ENCODE measurements around the gene ZNF480. TPM values are rescaled to one million over a fixed set of nuclear protein-coding genes. Genes with fewer than 3 reads are reported as not detected.

Gene ZNF480
- total and polyA plus RNA-seq, 2 donors (not counting 3 experiments of a cell fraction or from before 2014, with no cell fraction given): 3.6 to 10.0 TPM

DNA sequence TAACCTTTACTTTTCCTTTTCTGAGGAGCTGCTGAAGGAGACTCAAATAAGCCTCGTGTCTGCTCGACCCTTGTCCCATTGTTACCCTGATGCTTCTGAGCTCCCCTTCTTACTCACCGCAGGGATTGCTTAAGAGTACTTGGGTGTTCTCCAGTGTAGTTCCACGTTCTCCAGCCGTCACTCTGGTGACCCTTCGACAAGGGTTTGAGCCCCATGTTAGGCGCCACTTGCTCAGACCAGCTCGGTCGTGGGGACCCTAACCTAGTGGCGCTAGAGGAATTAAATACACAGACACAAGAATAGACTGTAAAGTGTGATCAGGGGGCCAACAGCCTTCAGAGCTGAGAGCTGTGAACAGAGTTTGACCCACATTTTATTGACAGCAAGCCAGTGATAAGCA, 10.3 kb downstream of the ZNF480 start:
- FAIRE-seq: no peak
- peaks cover 0 to 15% of the 10 kb centered on the region in 2 experiments for H3K36me3 ChIP-seq (ENCODE audit: control insufficient read depth in 2 of 2, extremely low read depth in 1 of 2, insufficient read depth in 2 of 2, low read length in 2 of 2)

More for the DNA sequence above, 10.3 kb downstream of the ZNF480 start:
- H3K4me1 ChIP-seq (ENCODE audit: control insufficient read depth, extremely low read depth, insufficient read depth, low read length): no peaks in the 10 kb centered on the region
- intact Hi-C loops (cut with micrococcal nuclease) (no loop called here), dilution Hi-C loops (cut with MboI; ENCODE audit: extremely low pct_ligation_motif_present, low sequenced_read_pairs) (no loop called here)
- ChIA-PET POLR2A (interaction anchor here (0.7 kb wide), 1 partner anchor 117 kb away, joined by 5 read pairs; the partner anchor contains the start of gene PPP2R1A), CTCF (no interaction called here)
- H3K4me3 ChIP-seq (replicated peaks in 1 of 3; ENCODE audit: insufficient read depth in 1 of 3, low read depth in 1 of 3, low read length in 3 of 3): no peak overlapping the region
- H3K9ac ChIP-seq (replicated peaks; ENCODE audit: extremely low read depth, insufficient read depth, low read length): no peak overlapping the region
- H3K27ac ChIP-seq (ENCODE audit: insufficient read depth, low read depth, low read length): no peak overlapping the region
- TF ChIP-seq FOS (IDR thresholded peaks at IDR 0.05; ENCODE audit: borderline replicate concordance, insufficient read depth, low read length): no peak
- no peak for TF ChIP-seq JUN (IDR thresholded peaks at IDR 0.05; ENCODE audit: borderline replicate concordance, insufficient read depth, insufficient read length, low read depth)
- no peak for TF ChIP-seq MYC (IDR thresholded peaks at IDR 0.05; ENCODE audit: low read depth, low read length)
- TF ChIP-seq EZH2 (IDR thresholded peaks at IDR 0.05; ENCODE audit: borderline replicate concordance, low read depth, low read length, severe bottlenecking): no peak
- TF ChIP-seq POLR2A (IDR thresholded peaks at IDR 0.05; ENCODE audit: low read depth, low read length): no peak
- TF ChIP-seq POLR2AphosphoS5 (IDR thresholded peaks at IDR 0.05; ENCODE audit: insufficient read depth, low read depth, low read length): no peak
- TF ChIP-seq, protein P1, sequence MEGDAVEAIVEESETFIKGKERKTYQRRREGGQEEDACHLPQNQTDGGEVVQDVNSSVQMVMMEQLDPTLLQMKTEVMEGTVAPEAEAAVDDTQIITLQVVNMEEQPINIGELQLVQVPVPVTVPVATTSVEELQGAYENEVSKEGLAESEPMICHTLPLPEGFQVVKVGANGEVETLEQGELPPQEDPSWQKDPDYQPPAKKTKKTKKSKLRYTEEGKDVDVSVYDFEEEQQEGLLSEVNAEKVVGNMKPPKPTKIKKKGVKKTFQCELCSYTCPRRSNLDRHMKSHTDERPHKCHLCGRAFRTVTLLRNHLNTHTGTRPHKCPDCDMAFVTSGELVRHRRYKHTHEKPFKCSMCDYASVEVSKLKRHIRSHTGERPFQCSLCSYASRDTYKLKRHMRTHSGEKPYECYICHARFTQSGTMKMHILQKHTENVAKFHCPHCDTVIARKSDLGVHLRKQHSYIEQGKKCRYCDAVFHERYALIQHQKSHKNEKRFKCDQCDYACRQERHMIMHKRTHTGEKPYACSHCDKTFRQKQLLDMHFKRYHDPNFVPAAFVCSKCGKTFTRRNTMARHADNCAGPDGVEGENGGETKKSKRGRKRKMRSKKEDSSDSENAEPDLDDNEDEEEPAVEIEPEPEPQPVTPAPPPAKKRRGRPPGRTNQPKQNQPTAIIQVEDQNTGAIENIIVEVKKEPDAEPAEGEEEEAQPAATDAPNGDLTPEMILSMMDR (IDR thresholded peaks at IDR 0.05; ENCODE audit: extremely low read depth in 1 of 2, insufficient read depth in 1 of 2, low read depth in 1 of 2, low read length in 2 of 2): no peak
- TF ChIP-seq, protein P2, sequence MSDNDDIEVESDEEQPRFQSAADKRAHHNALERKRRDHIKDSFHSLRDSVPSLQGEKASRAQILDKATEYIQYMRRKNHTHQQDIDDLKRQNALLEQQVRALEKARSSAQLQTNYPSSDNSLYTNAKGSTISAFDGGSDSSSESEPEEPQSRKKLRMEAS (IDR thresholded peaks at IDR 0.05; ENCODE audit: insufficient read depth, insufficient read length): no peak
- no peak for TF ChIP-seq GATA2 (IDR thresholded peaks at IDR 0.05; ENCODE audit: insufficient read depth, insufficient read length, low read depth, low read length)
- H2AFZ ChIP-seq (ENCODE audit: low read depth, low read length): no peak overlapping the region
- BruUV-seq (replicated peaks): no TSS peak
- peak; percentile 8 for DNase-seq (ENCODE audit: low read depth, low spot score)
- no peaks in the 10 kb centered on the region for H4K20me1 ChIP-seq (replicated peaks; ENCODE audit: control insufficient read depth, extremely low read depth, insufficient read depth, low read length)
- no peaks in the 10 kb centered on the region for H3K9me1 ChIP-seq (replicated peaks; ENCODE audit: control insufficient read depth, extremely low read depth, insufficient read depth, low read length)
- no peak overlapping the region for H3K4me2 ChIP-seq (ENCODE audit: insufficient read depth, low read length)
- H3K27me3 ChIP-seq (ENCODE audit: control insufficient read depth in 2 of 2, insufficient read depth in 2 of 2, low read length in 2 of 2): no peaks in the 10 kb centered on the region
- H3K9me3 ChIP-seq (replicated peaks; ENCODE audit: control insufficient read depth, insufficient read depth, low read length): peaks cover 9% of the 10 kb centered on the region
- H3K79me2 ChIP-seq (ENCODE audit: control insufficient read depth, insufficient read depth, low read length): no peaks in the 10 kb centered on the region

All from endothelial cell of umbilical vein (primary cell).